Measurements from ENCODE around the gene FUT1.
"Not testable (repeated sequence)": the region's sequence is repeated elsewhere in the genome, so short reads cannot be mapped to it uniquely, and the experiment has no call there.

FUT1 gene

DNA sequence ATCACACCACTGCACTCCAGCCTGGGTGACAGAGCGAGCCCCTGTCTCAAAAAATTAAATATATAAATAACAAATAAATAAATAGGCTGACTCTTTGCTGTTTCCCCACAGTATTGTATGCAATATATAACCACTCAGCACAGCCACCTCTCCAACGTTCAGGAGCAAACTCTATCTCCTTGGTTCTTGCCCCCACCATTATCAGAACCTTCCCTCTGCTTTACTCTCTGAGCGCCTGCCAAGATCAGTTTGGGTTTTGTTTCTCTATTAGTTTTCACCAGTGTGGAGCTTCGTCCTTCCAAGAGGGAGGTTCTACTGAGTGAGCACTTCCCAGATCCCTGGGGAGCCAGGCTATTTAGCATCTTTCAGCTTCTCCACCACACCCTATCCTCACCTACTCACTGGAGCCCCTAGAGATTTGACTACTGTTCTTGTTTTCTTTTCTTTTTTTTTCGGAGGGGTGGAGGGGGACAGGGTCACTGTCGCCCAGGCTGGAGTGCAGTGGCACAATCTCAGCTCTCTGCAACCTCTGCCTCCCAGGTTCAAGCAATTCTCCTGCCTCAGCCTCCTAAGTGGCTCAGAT is 15.8 kb upstream of the FUT1 start:
- DNase-seq, result not testable (repeated sequence)

DNA sequence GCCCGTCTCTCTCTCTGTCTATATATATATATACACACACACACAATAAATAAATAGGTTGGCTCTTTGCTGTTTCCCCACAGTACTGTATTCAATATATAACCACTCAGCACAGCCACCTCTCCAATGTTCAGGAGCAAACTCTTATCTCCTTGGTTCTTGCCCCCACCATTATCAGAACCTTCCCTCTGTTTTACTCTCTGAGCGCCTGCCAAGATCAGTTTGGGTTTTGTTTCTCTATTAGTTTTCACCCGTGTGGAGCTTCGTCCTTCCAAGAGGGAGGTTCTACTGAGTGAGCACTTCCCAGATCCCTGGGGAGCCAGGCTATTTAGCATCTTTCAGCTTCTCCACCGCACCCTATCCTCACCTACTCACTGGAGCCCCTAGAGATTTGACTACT is 13.4 kb upstream of the FUT1 start:
- DNase-seq, result not testable (repeated sequence)

DNA sequence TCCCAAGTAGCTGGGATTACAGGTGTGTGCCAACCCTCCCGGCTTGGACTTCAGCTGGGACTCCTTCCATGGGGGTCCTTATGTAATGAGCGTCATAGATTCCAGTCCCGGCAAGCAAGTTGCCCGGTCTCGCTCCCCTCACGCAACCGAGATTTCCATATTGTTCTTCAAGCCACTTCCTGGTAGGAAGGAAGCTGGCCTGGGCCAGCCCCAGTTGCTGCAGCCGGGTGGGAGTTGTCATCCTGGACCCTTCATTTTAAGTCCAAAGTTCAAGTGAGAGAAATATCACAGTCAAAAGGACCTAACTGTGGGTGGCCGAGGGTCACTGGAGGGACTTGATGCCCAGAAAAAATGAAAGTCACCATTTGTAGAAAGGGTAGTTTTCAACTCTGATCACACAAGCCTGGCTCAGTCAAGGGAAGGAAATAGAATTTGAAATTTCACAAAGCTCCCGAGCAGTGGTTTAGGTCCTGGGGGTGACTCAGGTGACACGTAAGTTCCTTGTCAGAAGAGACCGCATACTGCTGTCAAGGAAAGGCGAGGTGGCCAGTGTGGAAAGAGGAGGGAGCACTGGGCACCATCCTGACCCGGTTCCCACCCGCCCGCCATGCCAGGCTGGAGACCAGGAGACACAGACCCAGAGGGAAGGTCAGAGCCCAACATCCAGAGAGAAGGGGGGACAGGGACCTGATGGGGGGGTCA is 8.2 kb upstream of the FUT1 start:
- DNase-seq, result no peak

DNA sequence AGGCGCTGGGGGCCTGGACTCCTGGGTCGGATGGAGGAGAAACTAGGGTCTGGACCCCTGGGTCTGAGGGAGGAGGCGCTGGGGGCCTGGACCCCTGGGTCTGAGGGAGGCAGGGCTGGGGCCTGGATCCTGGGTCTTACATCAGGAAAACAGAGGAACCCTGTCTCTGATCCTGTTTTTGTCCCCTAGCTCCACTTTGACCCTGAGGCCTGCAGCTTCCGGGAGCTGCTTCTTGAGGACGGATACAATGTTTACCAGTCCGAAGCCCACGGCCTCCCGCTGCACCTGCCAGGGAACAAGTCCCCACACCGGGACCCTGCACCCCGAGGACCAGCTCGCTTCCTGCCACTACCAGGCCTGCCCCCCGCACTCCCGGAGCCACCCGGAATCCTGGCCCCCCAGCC is 5.3 kb upstream of the FUT1 start:
- DNase-seq, result no peak

DNA sequence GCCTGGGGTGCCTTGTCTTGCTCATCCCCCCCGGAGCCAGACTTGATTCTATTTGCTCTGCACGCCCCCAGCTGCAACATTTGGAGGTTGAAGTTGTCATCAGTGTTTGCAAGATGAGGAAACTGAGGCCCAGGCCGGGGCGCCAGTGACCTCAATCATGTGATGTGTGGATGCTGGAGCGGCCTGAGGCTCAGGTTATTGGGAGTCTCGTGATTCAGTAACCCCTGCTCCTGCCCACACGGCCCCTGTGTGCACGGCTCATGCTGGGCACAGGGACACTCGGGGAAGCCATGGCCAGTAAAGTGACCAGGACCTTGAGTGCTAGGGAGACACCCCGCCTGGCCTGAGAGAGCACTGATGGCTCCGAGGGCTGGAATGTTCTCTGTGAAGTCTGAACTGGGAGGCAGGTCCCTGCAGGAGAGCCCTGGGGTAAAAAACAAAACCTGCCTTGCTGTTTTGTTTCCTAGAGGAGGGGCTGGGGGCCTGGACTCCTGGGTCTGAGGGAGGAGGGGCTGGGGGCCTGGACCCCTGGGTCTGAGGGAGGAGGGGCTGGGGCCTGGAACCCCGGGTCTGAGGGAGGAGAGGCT is 4.7 kb upstream of the FUT1 start:
- no peak for DNase-seq

DNA sequence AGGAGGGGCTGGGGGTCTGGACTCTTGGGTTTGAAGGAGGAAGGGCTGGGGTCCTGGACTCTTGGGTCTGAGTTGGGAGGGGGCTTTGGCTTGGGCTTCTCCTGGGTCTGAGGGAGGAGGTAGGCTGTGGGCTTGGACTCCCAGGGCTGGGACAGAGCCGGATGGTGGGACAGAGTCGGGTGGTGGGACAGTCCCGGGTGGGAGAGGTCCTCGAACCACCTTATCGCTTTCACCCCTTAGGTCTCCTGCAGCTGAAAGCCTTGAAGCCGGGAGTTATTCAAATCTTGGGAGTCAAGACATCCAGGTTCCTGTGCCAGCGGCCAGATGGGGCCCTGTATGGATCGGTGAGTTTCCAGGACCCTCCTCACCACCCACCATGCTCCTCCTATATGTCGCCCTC is 4.2 kb upstream of the FUT1 start:
- DNase-seq, result no peak

DNA sequence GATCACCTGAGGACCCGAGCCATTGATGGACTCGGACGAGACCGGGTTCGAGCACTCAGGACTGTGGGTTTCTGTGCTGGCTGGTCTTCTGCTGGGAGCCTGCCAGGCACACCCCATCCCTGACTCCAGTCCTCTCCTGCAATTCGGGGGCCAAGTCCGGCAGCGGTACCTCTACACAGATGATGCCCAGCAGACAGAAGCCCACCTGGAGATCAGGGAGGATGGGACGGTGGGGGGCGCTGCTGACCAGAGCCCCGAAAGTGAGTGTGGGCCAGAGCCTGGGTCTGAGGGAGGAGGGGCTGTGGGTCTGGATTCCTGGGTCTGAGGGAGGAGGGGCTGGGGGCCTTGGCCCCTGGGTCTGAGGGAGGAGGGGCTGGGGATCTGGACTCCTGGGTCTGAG is 3.8 kb upstream of the FUT1 start:
- DNase-seq, result no peak

DNA sequence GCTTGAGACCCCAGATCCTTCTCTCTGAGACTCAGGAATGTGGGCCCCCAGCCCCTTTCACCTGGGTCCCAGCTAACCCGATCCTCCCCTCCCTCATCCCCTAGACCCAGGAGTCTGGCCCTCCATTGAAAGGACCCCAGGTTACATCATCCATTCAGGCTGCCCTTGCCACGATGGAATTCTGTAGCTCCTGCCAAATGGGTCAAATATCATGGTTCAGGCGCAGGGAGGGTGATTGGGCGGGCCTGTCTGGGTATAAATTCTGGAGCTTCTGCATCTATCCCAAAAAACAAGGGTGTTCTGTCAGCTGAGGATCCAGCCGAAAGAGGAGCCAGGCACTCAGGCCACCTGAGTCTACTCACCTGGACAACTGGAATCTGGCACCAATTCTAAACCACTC is 3.3 kb upstream of the FUT1 start:
- DNase-seq, result no peak

DNA sequence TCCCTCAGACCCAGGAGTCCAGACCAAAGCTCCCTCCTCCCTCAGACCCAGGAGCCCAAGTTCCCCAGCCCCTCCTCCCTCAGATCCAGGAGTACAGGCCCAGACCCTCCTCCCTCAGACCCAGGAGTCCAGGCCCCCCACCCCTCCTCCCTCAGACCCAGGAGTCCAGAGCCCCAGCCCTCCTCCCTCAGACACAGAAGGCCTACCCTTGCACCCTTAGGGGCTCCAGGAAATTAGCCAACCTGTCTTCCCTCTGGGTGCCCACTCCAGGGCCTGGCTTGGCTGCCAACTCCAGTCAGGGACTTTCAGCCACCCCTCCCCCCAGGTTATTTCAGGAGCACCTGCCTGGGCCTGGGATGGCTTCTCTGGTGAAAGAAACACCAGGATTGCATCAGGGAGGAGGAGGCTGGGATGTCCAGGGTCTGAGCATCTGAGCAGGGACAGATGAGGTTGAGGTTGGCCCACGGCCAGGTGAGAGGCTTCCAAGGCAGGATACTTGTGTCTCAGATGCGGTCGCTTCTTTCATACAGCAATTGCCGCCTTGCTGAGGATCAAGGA is 2.7 kb upstream of the FUT1 start, which contains the start of gene FGF21:
Gene FGF21 (plus strand): TSS at position 441 of the 558 bp plus-strand sequence. CDS start 713 bp downstream, outside the sequence.
- DNase-seq, result no peak

DNA sequence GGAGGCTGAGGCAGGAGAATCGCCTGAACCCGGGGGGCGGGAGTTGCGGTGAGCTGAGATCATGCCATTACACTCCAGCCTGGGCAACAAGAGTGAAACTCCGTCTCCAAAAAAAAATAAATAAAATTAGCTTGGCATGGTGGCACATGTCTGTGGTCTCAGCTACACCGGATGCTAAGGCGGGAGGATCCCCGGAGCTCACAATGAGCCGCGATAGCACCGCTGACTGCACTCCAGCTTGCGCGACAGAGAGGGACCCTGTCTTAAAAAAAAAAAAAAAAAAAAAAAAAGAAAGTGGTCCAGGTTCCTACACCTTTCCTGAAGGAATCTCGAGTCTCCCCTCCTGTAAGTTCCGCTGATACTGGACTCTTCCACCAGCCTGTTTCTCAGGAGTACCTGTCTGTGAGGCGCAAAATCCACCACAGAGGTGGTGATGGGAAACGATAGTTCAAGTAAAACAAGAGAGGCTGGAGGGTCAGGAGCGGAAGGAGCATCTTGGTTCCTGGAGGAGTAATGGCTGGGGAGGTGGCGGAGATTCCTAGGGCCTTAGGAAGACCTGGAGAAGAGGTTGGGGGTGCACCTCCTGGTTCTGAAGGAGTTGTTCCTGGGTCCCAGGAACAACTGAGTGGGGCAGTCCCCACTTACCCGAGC is 471 bp downstream of the FUT1 start:
- no peak for DNase-seq

DNA sequence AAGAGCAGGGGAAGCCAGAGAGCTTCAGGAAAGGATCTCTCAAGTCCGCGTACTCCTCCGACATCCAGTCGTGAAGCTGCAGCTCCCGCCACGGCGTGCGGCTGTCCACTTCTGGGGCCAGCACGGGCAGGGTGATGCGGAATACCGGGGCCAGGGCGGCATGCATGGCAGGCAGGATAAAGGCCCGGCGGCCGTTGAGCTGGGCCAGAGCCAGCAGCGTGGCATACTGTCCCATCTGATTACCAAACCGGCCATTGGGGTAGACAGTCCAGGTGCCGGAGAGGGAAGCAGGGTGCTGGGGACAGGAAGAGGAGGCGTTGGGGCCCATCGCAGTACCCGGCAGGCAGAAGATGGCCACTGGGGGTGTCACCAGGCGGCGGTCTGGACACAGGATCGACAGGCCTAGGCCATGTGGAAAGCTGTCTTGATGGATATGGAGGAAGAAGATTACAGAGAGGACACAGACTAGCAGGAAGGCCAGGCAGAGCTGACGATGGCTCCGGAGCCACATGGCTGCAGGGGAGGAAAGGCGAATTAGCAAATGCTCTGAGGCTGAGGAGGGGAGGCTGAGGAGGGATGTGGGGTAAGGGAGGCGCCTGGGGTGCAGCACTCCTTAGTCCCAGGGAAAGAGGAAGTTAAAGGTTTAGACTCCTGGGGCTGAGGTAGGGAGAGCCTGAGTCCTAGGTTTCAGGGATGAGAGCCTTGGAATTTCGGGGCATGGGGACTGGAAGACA is 1.5 kb downstream of the FUT1 start:
- DNase-seq, result no peak

DNA sequence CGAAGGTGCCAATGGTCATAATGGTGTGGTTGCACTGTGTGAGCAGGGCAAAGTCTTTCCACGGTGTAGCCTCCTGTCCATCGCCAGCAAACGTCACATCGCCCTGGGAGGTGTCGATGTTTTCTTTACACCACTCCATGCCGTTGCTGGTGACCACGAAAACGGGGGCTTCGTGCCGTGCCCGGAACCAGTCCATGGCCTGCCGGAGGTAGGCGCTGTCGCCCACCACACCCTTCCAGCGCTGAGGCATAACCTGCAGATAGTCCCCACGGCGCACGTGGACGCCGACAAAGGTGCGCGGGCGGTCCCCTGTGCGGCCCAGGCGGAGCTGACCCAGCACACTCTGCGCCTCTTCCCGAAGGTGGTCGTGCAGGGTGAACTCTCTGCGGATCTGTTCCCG is 2.1 kb downstream of the FUT1 start:
- no peak for DNase-seq

DNA sequence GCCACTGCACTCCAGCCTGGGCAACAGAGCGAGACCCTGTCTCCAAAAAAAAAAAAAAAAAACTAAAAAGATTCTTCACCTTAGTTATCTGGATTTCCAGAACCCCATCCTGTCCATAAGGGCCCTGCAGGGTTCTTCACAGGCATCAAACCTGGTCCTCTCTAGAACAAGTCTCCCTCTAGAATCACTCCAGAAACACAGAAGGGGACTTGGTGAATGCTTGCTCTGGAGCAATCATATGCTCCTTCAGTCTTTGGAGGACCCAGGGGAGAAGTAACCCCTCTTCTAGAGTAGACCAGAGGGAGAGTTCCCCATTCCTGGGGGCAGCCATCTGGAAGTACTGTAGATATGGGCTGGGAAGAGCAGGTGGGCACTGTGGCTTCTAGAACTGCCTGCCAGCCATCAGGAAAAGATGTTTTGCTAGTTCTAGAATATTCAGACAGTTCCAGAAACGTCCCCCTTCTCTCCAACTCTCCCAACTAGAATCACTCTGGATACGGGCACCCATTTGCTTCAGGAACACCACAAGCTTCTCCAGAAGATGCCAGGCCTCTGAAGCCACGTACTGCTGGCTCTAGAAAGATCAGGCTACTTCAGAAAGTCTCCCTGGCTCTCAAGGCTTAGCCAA is 2.8 kb downstream of the FUT1 start:
- DNase-seq, result no peak

DNA sequence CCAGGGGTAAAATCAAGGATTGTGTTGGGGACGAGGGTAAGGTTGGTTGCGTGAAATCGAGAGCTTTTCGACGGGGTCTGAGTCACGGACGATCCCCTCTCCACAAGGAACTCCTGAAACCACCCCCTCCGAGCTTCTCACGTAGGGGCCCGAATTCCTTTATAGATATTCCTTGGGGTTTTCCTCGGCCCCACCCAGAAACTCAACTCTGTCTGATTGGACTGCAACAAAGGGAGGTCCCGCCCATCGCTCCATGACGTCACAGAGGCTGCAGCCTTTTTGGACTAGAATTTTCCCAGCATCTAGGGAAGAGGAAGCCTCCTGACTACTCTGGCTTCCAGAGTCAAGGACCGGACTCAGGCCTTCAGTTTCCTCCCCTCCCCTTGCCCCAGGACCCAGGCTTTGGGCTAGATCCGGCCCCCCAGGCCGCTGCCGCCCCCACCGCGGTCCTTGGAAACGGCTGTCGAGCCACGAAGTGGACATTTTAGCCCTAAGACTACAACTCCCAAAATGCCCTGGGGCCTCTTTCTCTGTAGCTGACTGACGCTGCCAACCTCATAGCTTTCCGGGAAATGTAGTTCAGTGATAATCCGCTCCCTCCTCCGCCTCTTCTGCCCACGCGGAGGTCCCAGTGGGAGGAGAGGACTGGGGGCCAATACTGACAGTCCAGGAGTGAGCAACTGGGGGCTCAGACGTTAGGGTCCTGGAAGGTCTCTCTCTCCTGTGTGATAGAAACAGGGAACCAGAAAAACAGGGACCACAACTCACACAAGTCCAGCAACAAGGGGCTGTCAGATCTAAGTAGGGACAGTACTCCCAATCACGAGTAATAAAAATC is 5.5 kb downstream of the FUT1 start, which contains the start of gene IZUMO1:
Gene IZUMO1 (minus strand): TSS at position 172 of the 838 bp plus-strand sequence. CDS start 1,050 bp downstream, outside the sequence.
- DNase-seq, result no peak

DNA sequence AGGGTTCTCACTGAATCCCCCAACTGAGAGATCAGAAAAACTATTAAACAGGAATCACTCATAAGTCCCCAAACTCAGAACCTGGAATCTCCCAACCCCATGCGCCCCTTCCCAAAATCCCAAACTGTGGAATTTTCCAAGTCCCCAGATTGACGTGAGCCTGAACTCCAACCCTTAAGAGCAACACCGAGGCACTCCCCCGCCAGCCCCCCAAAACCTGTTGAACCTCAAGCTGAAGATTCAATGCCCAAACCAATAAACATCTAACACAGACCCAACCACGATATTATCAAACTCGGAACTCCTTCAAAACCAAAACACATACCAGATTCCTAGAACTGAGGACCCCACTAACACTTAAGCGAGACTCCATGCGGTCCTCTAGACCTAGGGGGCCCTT is 6.3 kb downstream of the FUT1 start:
- no peak for DNase-seq

DNA sequence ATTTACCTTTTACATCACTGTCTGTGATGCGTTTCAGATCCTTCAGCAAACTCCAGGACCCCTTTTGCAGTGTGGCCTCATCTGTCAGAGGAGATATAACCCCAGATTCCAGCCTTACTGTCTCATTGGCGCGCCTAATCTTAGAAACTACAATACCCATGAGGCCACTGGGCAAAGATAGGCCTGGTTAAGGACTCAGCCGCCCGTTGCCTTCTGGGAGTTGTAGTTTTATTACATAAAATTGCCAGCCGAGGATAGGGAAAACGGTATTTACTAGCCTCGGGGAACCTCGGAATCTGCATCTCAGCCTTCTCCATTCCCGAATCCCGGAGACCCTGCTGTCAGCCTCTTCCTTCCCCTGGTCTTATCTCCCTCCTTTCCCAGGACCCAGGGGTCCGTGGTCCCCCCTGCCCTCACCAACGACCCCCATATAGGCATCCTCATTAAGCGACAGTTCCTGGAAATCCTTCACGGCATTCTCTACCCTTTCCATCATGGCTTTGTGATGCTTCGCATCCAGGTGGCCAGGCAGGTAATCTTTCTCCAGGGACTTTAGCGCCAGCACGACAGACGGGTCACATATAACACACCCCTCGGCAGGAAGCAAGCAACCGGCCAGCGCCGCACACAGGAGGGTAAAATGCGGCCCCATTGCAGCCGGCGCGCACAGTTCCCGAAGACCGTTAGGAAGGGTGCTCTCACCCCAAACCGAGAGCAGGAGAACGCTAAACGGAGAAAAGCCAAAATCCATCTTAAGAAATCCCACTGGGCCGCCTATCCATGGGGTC is 7.0 kb downstream of the FUT1 start:
- DNase-seq, result peak; percentile 36

DNA sequence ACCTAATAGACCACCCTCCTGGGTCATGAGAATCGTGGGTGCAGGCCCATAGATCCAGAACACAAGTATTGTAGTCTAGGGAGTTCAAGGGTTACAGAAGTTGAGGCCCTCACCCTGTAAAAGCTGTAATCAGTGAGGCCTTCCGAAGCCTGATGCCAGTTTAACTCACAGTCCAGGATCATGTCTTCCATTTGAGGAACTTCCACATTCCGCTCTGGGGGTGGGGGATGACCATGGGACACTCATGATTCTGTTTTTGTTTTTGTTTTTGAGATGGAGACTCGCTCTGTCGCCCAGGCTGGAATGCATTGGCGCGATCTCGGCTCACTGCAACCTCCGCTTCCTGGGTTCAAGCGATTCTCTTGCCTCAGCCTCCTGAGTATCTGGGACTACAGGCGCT is 10.3 kb downstream of the FUT1 start:
- DNase-seq, result no peak

DNA sequence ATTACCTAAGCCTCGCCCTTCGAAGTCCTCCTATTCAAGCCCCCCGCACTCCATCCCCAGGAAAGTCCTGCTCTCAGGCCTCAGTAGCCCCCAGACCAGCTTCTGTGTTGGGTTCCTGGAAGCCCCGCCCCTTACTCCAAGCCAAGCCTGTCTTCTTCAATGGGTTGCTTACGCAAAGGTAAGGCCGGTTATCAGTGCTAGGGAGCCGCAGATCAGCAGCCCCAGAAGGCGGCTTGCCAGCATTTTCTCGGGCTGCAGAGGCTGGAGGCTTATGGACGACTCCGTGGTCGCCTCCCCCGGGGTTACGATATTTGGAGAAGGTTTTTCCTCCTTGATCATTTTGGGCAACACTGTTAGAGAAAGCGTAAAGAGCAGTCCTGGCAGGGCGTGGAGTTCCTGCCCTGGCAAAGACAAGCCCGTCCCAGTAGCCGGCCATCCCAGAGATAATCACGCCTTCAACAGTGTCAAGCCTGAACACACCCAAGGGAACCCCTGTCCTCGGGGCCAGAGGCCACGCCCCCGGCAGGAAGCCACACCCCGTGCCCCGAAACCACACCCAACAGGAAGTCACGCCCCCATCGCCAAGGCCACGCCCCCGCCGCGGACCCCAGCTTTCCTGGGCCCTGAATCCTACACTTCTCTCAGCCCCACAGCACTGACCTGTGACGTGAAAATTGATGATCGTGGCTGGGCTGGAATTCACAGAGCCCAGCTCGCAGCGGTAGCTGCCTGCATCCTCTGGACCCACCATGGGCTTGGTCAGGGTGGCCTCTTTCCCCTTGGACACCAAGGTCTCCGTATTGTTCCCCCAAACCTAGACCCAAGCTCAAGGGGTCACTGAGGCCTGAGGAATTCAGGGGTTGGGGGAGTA is 11.1 kb downstream of the FUT1 start:
- no peak for DNase-seq

DNA sequence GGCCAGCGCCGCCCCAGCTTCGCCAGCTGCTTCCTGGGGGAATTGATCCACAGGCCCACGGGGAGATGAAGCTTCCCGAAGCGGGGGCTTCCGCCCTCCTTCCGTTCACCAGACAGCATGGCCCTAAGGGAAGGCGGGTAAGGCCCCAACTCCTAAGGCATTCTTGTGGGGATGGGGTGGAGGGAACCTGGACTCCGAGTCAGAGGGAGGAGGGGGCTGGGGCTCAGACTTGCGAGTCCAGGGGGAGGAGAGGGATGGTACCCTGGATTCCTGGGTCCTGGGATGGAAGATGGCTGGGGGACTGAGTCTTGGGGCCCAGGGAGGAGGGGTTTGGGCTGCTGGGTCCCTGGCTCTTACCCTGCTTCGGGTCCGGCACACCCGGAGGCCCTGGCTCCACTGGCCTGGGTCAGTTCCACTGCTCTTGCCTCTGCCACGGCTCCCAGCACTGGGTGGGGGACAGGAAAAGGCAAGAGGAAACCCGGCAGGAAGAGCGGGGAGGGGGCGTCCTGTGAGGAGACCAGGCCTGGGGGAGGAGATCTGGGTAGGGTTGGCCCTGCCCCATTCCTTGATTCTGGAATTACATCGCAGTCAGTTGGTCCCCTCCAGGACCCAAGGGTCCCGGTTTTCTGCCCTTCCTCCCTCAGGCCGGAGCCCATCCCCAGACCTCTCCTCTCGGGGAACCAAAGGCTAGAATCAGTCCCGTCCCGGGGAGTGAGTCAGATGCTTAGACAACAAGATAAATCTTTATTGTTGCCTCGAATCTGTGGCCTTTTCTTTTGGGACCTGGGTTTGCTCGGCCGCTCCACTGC is 12.1 kb downstream of the FUT1 start, which contains the start of gene RASIP1:
Gene RASIP1 (minus strand): TSS at position 447 of the 809 bp plus-strand sequence. CDS start 328 bp downstream, at position 119.
- DNase-seq, result no peak
